ENCODE measurements around the gene OXLD1.
"Not testable (repeated sequence)": the region's sequence is repeated elsewhere in the genome, so short reads cannot be mapped to it uniquely, and the experiment has no call there.

DNA sequence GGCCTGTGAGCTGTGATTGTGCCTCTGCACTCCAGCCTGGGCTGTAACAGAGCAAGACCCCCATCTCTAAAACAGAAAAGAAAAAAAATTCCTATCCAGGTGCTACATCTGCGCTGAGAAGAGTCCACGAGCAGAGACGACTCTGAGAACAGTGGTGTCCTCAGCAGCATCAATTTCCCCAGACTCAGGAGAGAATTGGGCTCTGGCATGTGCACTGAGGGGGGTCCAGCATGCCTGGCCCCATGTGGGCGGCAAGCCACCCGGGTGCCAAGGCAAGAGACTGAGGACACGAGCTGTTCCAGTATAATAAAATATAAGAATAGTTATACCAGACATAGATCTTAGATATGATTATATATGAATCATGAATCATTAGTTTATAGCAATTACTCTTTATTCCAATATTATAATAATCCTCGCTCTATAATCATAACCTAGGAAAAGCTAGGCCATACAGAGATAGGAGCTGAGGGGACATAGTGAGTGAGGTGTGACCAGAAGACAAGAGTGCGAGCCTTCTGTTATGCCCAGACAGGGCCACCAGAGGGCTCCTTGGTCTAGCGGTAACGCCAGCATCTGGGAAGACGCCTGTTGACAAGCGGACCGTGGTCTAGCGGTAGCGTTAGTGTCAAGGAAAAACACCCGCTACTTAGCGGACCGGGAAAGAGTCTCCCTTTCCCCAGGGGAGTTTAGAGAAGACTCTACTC is 9.3 kb upstream of the OXLD1 start:
- TF ChIP-seq, protein P1, sequence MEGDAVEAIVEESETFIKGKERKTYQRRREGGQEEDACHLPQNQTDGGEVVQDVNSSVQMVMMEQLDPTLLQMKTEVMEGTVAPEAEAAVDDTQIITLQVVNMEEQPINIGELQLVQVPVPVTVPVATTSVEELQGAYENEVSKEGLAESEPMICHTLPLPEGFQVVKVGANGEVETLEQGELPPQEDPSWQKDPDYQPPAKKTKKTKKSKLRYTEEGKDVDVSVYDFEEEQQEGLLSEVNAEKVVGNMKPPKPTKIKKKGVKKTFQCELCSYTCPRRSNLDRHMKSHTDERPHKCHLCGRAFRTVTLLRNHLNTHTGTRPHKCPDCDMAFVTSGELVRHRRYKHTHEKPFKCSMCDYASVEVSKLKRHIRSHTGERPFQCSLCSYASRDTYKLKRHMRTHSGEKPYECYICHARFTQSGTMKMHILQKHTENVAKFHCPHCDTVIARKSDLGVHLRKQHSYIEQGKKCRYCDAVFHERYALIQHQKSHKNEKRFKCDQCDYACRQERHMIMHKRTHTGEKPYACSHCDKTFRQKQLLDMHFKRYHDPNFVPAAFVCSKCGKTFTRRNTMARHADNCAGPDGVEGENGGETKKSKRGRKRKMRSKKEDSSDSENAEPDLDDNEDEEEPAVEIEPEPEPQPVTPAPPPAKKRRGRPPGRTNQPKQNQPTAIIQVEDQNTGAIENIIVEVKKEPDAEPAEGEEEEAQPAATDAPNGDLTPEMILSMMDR (IDR thresholded peaks at IDR 0.05), result peak in 2 of 3 experiments; percentile 8 to 45
- not testable (repeated sequence) for TF ChIP-seq POLR2AphosphoS5 (IDR thresholded peaks at IDR 0.05; ENCODE audit: insufficient read depth in 1 of 2, low read depth in 1 of 2); POLR2A (IDR thresholded peaks at IDR 0.05)
